ENCODE measurements around the gene ZNF853. TPM values are rescaled to one million over a fixed set of nuclear protein-coding genes. Genes with fewer than 3 reads are reported as not detected.

Gene ZNF853
- total and polyA plus RNA-seq, 2 of the 8 experiments (the other 6 are each of a cell fraction or from before 2014, with no cell fraction given): 4.3 to 5.7 TPM

GRCh38 chr7:6650521-6651011 is 35.2 kb downstream of the ZNF853 start:
- POLR2A ChIA-PET (ENCODE audit: partially characterized antibody): interaction anchor here (1.5 kb wide), 1 partner anchor 9 kb away, joined by 7 read pairs; no protein-coding TSS in a partner anchor
- H3K9me3 ChIP-seq (ENCODE audit: insufficient read depth in 2 of 2, low read depth in 1 of 2, low read length in 1 of 2): no peaks in the 10 kb centered on the region; a peak in 1 of 4 replicates
- no peaks in the 10 kb centered on the region; the same call in 1 of the 2 replicates for H3K79me1 ChIP-seq (ENCODE audit: low read depth, low read length)

More at GRCh38 chr7:6650521-6651011, 35.2 kb downstream of the ZNF853 start:
- CTCF ChIA-PET (ENCODE audit: partially characterized antibody): interaction anchor here (0.6 to 0.8 kb wide), 2 partner anchors 9 to 58 kb away, joined by 3 to 4 read pairs; no protein-coding TSS in a partner anchor
- DNase-seq (ENCODE audit: low read depth in 1 of 2, low spot score in 2 of 2): no peak
- Histone ChIP-seq H3K56ac (replicated peaks; ENCODE audit: insufficient read length, low read depth, low read length) (no peak overlapping the region), H3K14ac (ENCODE audit: insufficient read length) (no peak overlapping the region), H3K9ac (replicated peaks in 1 of 4; ENCODE audit: extremely low read depth in 1 of 4, low read depth in 3 of 4, low read length in 3 of 4) (no peak overlapping the region), H2AFZ (ENCODE audit: low read length) (no peak overlapping the region), H3K36me3 (ENCODE audit: control insufficient read depth in 2 of 4, insufficient read depth in 4 of 4, low read length in 3 of 4) (peaks cover 0 to 30% (median 2%) of the 10 kb centered on the region in 4 experiments; a peak in 3 of 8 replicates), H4K20me1 (replicated peaks in 1 of 2; ENCODE audit: control insufficient read depth in 1 of 2, insufficient read depth in 2 of 2, low read length in 2 of 2) (peaks cover 0 to 2% of the 10 kb centered on the region in 2 experiments), H3K23me2 (ENCODE audit: low read depth, low read length) (no peaks in the 10 kb centered on the region), H3K27me3 (replicated peaks in 1 of 4; ENCODE audit: control insufficient read depth in 3 of 4, extremely low read depth in 1 of 4, insufficient read depth in 3 of 4, low read length in 3 of 4) (no peaks in the 10 kb centered on the region; a peak in 1 of 7 replicates), H2BK5ac (ENCODE audit: low read depth, low read length) (no peak overlapping the region), H4K91ac (replicated peaks; ENCODE audit: insufficient read length, low read length) (no peak overlapping the region), H4K8ac (ENCODE audit: extremely low read depth, insufficient read depth, low read length) (no peak overlapping the region), H3K18ac (ENCODE audit: extremely low read depth, low read length) (no peak overlapping the region), H2BK120ac (replicated peaks; ENCODE audit: low read depth, low read length) (no peak overlapping the region), H4K5ac (ENCODE audit: insufficient read length, low read depth, low read length) (no peak overlapping the region), H2BK15ac (ENCODE audit: low read length) (no peak overlapping the region), H2BK12ac (ENCODE audit: low read depth, low read length) (no peak overlapping the region), H3K23ac (ENCODE audit: insufficient read length) (no peak overlapping the region), H3K4me3 (ENCODE audit: extremely low read depth in 1 of 4, insufficient read depth in 2 of 4, low read depth in 3 of 4, low read length in 4 of 4) (no peak overlapping the region), H3K79me2 (ENCODE audit: control insufficient read depth in 1 of 2, insufficient read depth in 2 of 2, low read length in 2 of 2) (no peaks in the 10 kb centered on the region), H2BK20ac (ENCODE audit: low read length) (no peak overlapping the region), H3K27ac (ENCODE audit: low read depth, low read length) (no peak overlapping the region), H3K4me2 (ENCODE audit: insufficient read depth in 1 of 2, low read depth in 2 of 2, low read length in 2 of 2) (no peak overlapping the region), H2AK5ac (ENCODE audit: low read depth, low read length) (no peak overlapping the region), H3K4me1 (replicated peaks in 1 of 4; ENCODE audit: control insufficient read depth in 3 of 4, insufficient read depth in 4 of 4, low read length in 3 of 4) (no peaks in the 10 kb centered on the region), H3K4ac (replicated peaks; ENCODE audit: insufficient read length, low read depth, low read length) (no peak overlapping the region)
- FAIRE-seq: no peak
- 99% methylated on average over 12 of the region's 12 CpGs; no CpG with 5 or more reads in 1 of the 2 experiments for WGBS, 2 experiments (ENCODE audit: extremely low coverage in 1 of 2, insufficient coverage in 1 of 2, insufficient read length in 1 of 2, insufficient replicate concordance in 2 of 2, low coverage in 1 of 2, low lambda C conversion rate in 2 of 2, missing lambda C conversion rate in 1 of 2)
- no peak for TF ChIP-seq CREB1 (IDR thresholded peaks at IDR 0.05)
- TF ChIP-seq MAFK (IDR thresholded peaks at IDR 0.05; ENCODE audit: low read depth, low read length): no peak
- no peak for TF ChIP-seq TCF12 (IDR thresholded peaks at IDR 0.05; ENCODE audit: low read depth, low read length)
- TF ChIP-seq GTF2F1 (IDR thresholded peaks at IDR 0.05; ENCODE audit: borderline replicate concordance, low read depth, low read length): no peak
- TF ChIP-seq HDAC2 (IDR thresholded peaks at IDR 0.05; ENCODE audit: borderline replicate concordance in 1 of 2, low read depth in 2 of 2, low read length in 2 of 2): no peak
- no peak for TF ChIP-seq KDM1A (IDR thresholded peaks at IDR 0.05; ENCODE audit: borderline replicate concordance, low read length)
- no peak for TF ChIP-seq KDM5A (IDR thresholded peaks at IDR 0.05; ENCODE audit: low read length)
- TF ChIP-seq RFX5 (IDR thresholded peaks at IDR 0.05; ENCODE audit: borderline replicate concordance, low read depth, low read length): no peak
- no peak for TF ChIP-seq NRF1 (IDR thresholded peaks at IDR 0.05; ENCODE audit: low read depth, low read length)
- TF ChIP-seq HDAC6 (IDR thresholded peaks at IDR 0.05; ENCODE audit: low read depth, low read length): no peak
